A204.1 (cell line): ENCODE results near the gene PRKAG2.
"Not testable (repeated sequence)": the region's sequence is repeated elsewhere in the genome, so short reads cannot be mapped to it uniquely, and the experiment has no call there.

ENCODE experiments used
- FAIRE-seq: peaks from 2 replicates; lab custom pipeline; 2012; peaks lifted over from hg19 to GRCh38; lab: Jason Lieb, UNC

The PRKAG2 gene

GRCh38 chr7:151849879-151850260 lies 27.0 kb downstream of the PRKAG2 start:
- no peak for FAIRE-seq

DNA sequence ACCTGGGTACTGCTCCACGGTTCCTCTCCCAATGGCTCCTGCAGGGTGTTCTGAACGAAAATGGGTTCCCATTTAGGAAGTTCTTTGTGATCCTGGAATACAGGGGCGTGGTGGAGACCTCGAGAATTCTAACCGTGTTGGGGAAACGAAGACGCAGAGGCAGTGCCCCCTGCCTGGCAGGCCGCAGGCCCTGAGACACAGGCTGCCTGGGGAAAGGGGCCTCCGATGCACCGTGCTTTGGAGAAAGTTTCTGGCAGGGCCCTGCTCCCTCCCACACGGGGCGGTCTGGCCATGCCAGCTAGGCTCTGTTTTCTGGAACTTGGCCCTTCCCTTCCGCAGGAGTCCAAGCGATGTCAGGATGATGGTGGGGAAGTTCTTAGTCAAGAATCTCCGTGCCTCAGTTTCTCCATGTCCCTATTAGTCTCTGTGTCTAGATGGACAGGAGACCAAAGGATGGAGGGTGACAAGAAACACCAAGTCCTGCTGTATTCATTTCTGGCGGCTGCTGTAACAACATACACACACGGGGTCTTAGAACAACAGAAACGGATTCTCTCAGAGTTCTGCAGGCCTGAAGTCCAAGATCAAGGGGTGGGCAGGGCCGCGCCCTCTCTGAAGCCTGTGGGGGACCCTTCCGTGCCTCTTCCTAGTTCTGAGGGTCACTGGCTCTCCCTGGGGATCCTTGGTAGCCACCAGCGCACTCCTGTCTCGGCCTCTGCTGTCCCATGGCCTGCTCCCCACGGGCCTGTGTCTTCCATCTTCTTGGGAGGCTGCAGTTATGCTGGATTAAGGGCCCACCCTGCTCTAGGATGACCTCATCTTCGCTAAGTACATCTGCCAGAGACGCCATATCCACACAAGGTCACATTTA lies 27.7 kb downstream of the PRKAG2 start:
- FAIRE-seq: no peak

DNA sequence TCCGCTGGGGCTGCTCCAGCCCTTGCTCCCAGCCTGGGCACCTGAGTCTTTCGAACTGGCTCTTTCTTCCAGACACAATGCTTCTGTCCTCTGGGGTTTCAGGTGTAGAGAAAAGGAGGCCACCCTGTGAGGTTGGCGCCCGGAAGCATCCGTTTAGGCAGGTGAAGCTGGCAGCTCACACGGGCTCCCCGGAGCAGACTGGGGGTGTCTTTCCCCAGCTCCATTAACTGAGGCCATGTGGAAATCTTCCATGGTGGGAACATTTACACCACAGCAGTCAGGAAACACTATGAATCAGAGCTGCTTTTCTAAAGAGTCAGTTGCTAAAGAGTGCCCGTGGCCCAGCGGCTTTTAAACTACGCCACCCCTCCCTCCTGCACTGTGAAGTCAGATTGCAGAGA lies 29.2 kb downstream of the PRKAG2 start:
- no peak for FAIRE-seq

GRCh38 chr7:151847136-151847535 lies 29.8 kb downstream of the PRKAG2 start:
- FAIRE-seq: no peak

GRCh38 chr7:151845412-151846205 lies 31.3 kb downstream of the PRKAG2 start:
- no peak for FAIRE-seq

DNA sequence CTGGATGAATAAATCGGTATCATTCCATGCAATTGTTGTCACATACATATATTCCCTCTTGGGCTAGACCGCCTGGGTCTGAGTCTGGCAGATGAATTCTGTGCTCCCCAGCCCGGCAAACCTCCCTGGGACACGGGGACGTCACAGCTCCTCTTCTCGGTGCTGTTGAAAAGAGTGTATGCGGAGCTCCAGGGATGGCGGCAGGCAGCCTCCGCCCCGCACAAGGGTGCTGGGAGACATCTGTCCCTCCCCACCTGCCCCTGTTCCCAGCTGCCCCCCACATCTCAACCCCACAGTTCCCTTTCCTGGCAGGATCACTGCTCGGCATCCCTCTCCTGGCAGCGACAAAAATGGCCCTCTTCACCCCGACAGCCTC lies 32.1 kb downstream of the PRKAG2 start:
- no peak for FAIRE-seq

GRCh38 chr7:151844071-151844824 lies 32.7 kb downstream of the PRKAG2 start:
- no peak for FAIRE-seq

GRCh38 chr7:151843181-151843580 lies 33.7 kb downstream of the PRKAG2 start:
- no peak for FAIRE-seq

- not testable (repeated sequence) for FAIRE-seq
Observed at GRCh38 chr7:151841395-151842051, 35.4 kb downstream of the PRKAG2 start.

DNA sequence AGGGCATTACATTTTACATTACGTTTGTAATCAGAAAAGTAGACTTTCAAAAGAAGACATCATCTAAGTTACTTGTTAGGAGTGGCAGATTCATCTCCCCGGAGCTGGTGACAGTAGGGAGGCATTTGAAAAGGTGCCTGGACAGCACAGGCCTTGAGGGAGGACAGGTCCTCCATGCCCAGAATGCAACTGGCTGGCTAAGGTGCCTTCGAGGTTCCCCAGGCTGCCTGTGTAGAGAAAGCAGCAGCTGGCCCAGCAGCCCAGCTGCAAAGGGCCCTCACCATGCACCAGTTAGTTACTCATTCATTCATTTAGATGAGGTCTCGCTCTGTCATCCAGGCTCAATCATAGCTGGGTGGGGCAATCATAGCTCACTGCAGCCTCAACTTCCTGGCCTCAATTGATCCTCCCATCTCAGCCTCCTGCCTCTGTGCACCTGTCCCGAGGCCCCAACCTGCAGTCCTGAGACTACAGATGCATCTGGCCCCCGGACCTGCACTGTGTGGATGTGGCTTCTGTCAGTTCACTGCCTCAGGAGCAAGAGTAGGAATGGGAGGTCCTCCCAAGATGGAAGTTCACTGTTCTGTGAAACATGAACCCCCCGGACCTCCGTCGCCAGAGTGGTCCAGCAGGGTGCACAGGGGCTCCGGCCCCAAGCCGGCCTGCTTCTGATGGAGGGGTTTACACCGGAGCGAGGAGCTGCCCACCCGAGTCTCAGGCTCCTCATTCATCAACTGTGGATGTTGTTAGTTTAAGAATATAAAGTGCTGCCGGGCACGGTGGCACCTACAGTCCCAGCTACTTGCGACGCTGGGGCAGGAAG lies 36.6 kb downstream of the PRKAG2 start:
- FAIRE-seq: no peak

GRCh38 chr7:151839451-151839921 lies 37.4 kb downstream of the PRKAG2 start:
- FAIRE-seq: no peak

DNA sequence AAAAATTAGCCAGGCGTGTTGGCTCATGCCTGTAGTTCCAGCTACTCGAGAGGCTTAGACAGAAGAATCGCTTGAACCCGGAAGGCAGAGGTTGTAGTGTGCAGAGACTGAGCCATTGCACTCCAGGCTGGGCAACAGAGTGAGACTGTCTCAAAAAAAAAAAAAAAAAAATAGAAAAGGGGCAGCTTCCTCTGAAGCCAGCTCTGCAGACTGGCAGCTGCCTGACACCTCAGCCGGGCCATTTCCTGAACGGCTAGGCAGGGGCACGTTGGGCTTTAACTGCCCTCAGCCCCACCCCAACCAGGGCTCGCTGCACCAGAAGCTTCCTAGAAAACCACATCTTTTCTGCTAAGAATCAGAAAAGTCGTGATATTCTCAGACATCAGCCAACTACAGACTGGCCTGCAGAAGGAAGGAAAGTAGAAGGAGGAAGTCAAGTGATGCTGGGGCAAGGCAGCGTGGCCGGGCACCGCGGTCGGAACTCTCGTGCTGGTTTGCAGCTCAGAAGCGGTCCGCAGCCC lies 38.0 kb downstream of the PRKAG2 start:
- no peak for FAIRE-seq

GRCh38 chr7:151838072-151838471 lies 38.8 kb downstream of the PRKAG2 start:
- FAIRE-seq: no peak

- FAIRE-seq: no peak
Observed at GRCh38 chr7:151837285-151838042, 39.5 kb downstream of the PRKAG2 start.

GRCh38 chr7:151836927-151837205 lies 40.0 kb downstream of the PRKAG2 start:
- no peak for FAIRE-seq

DNA sequence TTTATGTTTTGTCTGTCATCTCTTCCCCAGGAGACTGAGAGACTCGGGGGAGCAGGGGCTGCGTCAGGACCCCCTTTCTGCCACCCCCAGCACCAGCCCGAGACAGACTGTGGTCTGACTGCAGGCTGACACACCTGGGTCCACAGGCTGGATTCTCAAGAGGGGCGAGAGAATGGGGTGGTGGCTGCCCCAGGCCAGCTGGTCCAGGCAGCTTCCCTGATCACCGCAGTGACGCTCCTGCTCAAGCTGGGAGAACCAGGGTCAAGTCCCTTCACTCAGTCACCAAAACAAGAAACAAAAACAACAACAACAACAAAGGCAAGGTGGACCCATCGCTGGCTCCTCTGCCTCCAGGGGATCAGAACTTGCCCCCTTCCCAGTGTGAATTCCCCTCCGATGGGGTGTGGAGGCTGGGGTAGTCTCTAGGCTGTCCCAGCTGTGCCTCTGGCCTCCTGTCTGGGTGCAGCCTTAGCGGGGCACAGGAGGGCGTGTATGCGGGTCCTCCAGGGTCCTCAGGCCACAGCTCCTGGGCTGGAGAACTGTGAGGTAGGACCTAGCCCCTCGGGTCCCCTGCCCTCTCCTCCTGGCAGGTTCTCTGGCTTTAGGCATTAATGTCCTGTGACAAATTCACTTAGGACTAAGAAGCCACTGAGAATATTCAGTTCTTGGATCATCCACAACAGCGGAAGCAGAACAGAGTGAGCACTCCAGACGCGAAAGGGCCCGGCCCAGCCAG lies 40.6 kb downstream of the PRKAG2 start:
- no peak for FAIRE-seq

DNA sequence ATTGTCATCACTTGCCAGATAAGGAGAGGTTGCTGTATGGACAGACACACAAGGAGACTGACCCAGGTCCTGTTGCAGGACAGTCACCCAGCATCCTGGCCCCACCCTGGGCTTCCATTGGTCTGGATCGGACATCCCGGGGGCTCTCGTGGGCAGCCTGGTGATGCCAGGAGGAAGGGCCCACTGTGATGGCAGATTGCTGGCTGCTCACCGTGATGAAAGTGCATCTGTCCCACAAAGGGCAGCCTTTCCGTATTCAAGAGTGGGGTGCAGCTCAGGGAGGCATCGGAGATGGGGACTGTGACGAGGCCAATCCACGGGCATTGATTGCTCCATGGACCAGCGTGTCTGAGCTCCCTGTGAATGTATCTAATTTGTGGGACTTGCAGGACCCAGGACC lies 41.3 kb downstream of the PRKAG2 start:
- FAIRE-seq: no peak

GRCh38 chr7:151834271-151835035 lies 42.5 kb downstream of the PRKAG2 start:
- FAIRE-seq: no peak

- FAIRE-seq: no peak
Observed at GRCh38 chr7:151833691-151834090, 43.2 kb downstream of the PRKAG2 start.
